H1 (cell line): Measurements from ENCODE around the gene TUBGCP2. TPM values are rescaled to one million over a fixed set of nuclear protein-coding genes. Genes with fewer than 3 reads are reported as not detected.

Source experiments
- ASH2L ChIP-seq: fragments of 200-600, 300-600 bp; sonication (generic); IDR thresholded peaks from one replicate; pipeline ENCODE4 v1.7.1; 2017; ENCODE audit warnings: low read length
- BACH1 ChIP-seq: IDR thresholded peaks from 2 replicates; pipeline ENCODE4 v1.6.1; 2012; ENCODE audit warnings: low read length, improper control_type of control experiment
- BCL11A ChIP-seq, 2 experiments: IDR thresholded peaks; one replicate each; pipeline ENCODE4 v1.6.1; 2011; ENCODE audit warnings: low read depth in 2 of 2, low read length in 2 of 2, mild to moderate bottlenecking in 2 of 2
- BRCA1 ChIP-seq: IDR thresholded peaks from 2 replicates; pipeline ENCODE4 v1.6.1; 2012; ENCODE audit warnings: low read depth, low read length, improper control_type of control experiment
- CBX5 ChIP-seq: fragments of 300-800, 300-1000 bp; sonication (generic); IDR thresholded peaks from 2 replicates; pipeline ENCODE4 v1.7.1; 2016; ENCODE audit warnings: antibody characterized with exemption, low read length, low read depth
- CHD2 ChIP-seq: IDR thresholded peaks from 2 replicates; pipeline ENCODE4 v1.6.1; 2012; ENCODE audit warnings: low read length, improper control_type of control experiment
- CTBP2 ChIP-seq: IDR thresholded peaks from 2 replicates; pipeline ENCODE4 v1.7.0; 2011; ENCODE audit warnings: borderline replicate concordance, mild to moderate bottlenecking, moderate library complexity, mixed read lengths, low read length; ENCODE audit not compliant: insufficient read depth, insufficient read length
- EGR1 ChIP-seq: IDR thresholded peaks from 2 replicates; pipeline ENCODE4 v1.6.1; 2011; ENCODE audit warnings: low read depth, low read length, borderline replicate concordance
- GTF2F1 ChIP-seq: IDR thresholded peaks from 2 replicates; pipeline ENCODE4 v1.6.1; 2012; ENCODE audit warnings: low read depth, low read length, improper control_type of control experiment, borderline replicate concordance
- HDAC6 ChIP-seq: IDR thresholded peaks from one replicate; pipeline ENCODE4 v1.7.1; 2012; ENCODE audit warnings: low read depth, mild to moderate bottlenecking, inconsistent platforms, low read length, moderate library complexity
- KDM1A ChIP-seq: fragments of 200-600, 300-600 bp; sonication (generic); IDR thresholded peaks from 2 replicates; pipeline ENCODE4 v1.7.1; 2016; ENCODE audit warnings: mild to moderate bottlenecking, low read length, borderline replicate concordance
- KDM4A ChIP-seq: IDR thresholded peaks from one replicate; pipeline ENCODE4 v1.7.1; 2012; ENCODE audit warnings: low read depth, mild to moderate bottlenecking, moderate library complexity, low read length, inconsistent platforms; ENCODE audit not compliant: severe bottlenecking
- KDM5A ChIP-seq: fragments of 200-600 bp; IDR thresholded peaks from 2 replicates; pipeline ENCODE4 v1.7.1; 2012; ENCODE audit warnings: mild to moderate bottlenecking, low read length, inconsistent platforms, mixed read lengths
- MAX ChIP-seq: IDR thresholded peaks from 2 replicates; pipeline ENCODE4 v1.6.1; 2012; ENCODE audit warnings: inconsistent platforms
- NRF1 ChIP-seq: IDR thresholded peaks from 2 replicates; pipeline ENCODE4 v1.6.1; 2011; ENCODE audit warnings: mild to moderate bottlenecking, low read depth, low read length, improper control_type of control experiment
- POLR2A ChIP-seq, 2 experiments: IDR thresholded peaks; 1 replicate in 1 of 2; 2 replicates in 1 of 2; pipeline ENCODE4 v1.6.1; 2011; ENCODE audit warnings: low read depth in 2 of 2, low read length in 2 of 2, mild to moderate bottlenecking in 2 of 2; ENCODE audit errors: control extremely low read depth in 1 of 2
- RAD21 ChIP-seq, 2 experiments: IDR thresholded peaks in 1 of 2; conservative IDR thresholded peaks in 1 of 2; 2 replicates each; pipeline ENCODE4 v1.6.1; 2011; ENCODE audit warnings: low read depth in 2 of 2, low read length in 2 of 2, improper control_type of control experiment in 1 of 2, inconsistent platforms in 1 of 2, mild to moderate bottlenecking in 1 of 2, moderate library complexity in 1 of 2
- RBBP5 ChIP-seq: IDR thresholded peaks from 2 replicates; pipeline ENCODE4 v1.7.1; 2012; ENCODE audit warnings: low read depth, mild to moderate bottlenecking, inconsistent platforms, low read length, moderate library complexity, borderline replicate concordance
- SIRT6 ChIP-seq: IDR thresholded peaks from one replicate; pipeline ENCODE4 v1.7.1; 2012; ENCODE audit warnings: low read length, inconsistent platforms
- SIX5 ChIP-seq: IDR thresholded peaks from 2 replicates; pipeline ENCODE4 v1.6.1; 2011; ENCODE audit warnings: mild to moderate bottlenecking, low read depth, low read length
- SP2 ChIP-seq: IDR thresholded peaks from 2 replicates; pipeline ENCODE4 v1.6.1; 2012; ENCODE audit warnings: mild to moderate bottlenecking, low read length, inconsistent platforms
- SP4 ChIP-seq: IDR thresholded peaks from 2 replicates; pipeline ENCODE4 v1.6.1; 2012; ENCODE audit warnings: low read length, inconsistent platforms
- TAF7 ChIP-seq: optimal IDR thresholded peaks from 2 replicates; pipeline ENCODE3; 2011; ENCODE audit warnings: low read depth, mild to moderate bottlenecking, inconsistent platforms, low read length, moderate library complexity, borderline replicate concordance
- TBP ChIP-seq: IDR thresholded peaks from 2 replicates; pipeline ENCODE4 v1.6.1; 2011; ENCODE audit warnings: low read depth, low read length, improper control_type of control experiment
- YY1 ChIP-seq: IDR thresholded peaks from 2 replicates; pipeline ENCODE4 v1.6.1; 2011; ENCODE audit warnings: low read depth, mild to moderate bottlenecking, low read length
- ZNF274 ChIP-seq: IDR thresholded peaks from 2 replicates; pipeline ENCODE4 v1.7.0; 2012; ENCODE audit warnings: low read length, borderline replicate concordance; ENCODE audit errors: extremely low read depth
- polyA plus RNA-seq, 7 experiments: library from polyadenylated mRNA; depleted of rRNA in 3 of 7; stranded (reverse) in 5 of 7; unstranded in 2 of 7; fragments of >200 nt in 5 of 7; fragments of 200-250 nt in 2 of 7; gene quantifications; 1 replicate in 5 of 7; 2 replicates in 1 of 7; 4 replicates in 1 of 7; pipeline versions ENCODE4 v1.2.1 to v1.2.3, GENCODE V29; 2011 to 2013; ENCODE audit warnings: missing spikeins in 2 of 7, mixed read lengths in 2 of 7
- total RNA-seq: library from RNA; stranded (reverse); fragmentation: NEBNext Ultra II Directional; extraction: Animal tissue kit (Norgen Biotek cat#: 25700); gene quantifications from 2 replicates; pipeline ENCODE4 v1.2.1, GENCODE V29; 2021

TUBGCP2 gene
- total and polyA plus RNA-seq, 2 of the 8 experiments (the other 6 are each of a cell fraction or from before 2014, with no cell fraction given), result 34.9 to 51.9 TPM

GRCh38 chr10:133329491-133330202 is 21.0 kb upstream of the TUBGCP2 start (continued):
- TF ChIP-seq SIRT6 (no peak), ZNF274 (no peak), SIX5 (no peak), HDAC6 (no peak), SP2 (no peak), RBBP5 (no peak), NRF1 (no peak), MAX (no peak), BACH1 (peak; percentile 37; the same call in 1 of the 2 replicates), ASH2L (no peak), KDM5A (no peak), RAD21 (IDR thresholded peaks at IDR 0.05 in 1 of 2, conservative IDR thresholded peaks at IDR 0.05 in 1 of 2; ENCODE audit: low read depth in 2 of 2, low read length in 2 of 2) (peak; percentile 83 to 87), EGR1 (no peak), TAF7 (no peak), CBX5 (no peak), KDM4A (no peak), TBP (no peak), CTBP2 (no peak), YY1 (no peak), CHD2 (no peak), GTF2F1 (no peak), POLR2A (IDR thresholded peaks at IDR 0.05; ENCODE audit: control extremely low read depth in 1 of 2, low read depth in 2 of 2, low read length in 2 of 2) (no peak), SP4 (no peak), BCL11A (IDR thresholded peaks at IDR 0.05; ENCODE audit: low read depth in 2 of 2, low read length in 2 of 2) (no peak), BRCA1 (no peak), KDM1A (no peak)
